HG02885 (cell line): ENCODE measurements around the gene PCDHA12.
"Not testable (repeated sequence)": the region's sequence is repeated elsewhere in the genome, so short reads cannot be mapped to it uniquely, and the experiment has no call there.

Experiments used
- ATAC-seq: cut with Tn5 transposase; IDR thresholded peaks from one replicate; pipeline ENCODE4 v1.9.1; 2021; ENCODE audit warnings: mild to moderate bottlenecking; ENCODE audit not compliant: unreplicated experiment, poor library complexity

PCDHA12 gene

GRCh38 chr5:140855772-140856674, 19.1 kb upstream of the PCDHA12 start, which contains the start of gene PCDHA10:
Gene PCDHA10 (plus strand): TSS chr5:140855897. CDS start chr5:140856049, 152 bp downstream.
- no peak for ATAC-seq

GRCh38 chr5:140857177-140857986, 17.7 kb upstream of the PCDHA12 start:
- no peak for ATAC-seq

GRCh38 chr5:140857987-140858240, 17.2 kb upstream of the PCDHA12 start:
- ATAC-seq = no peak

GRCh38 chr5:140862441-140863295, 12.4 kb upstream of the PCDHA12 start:
- ATAC-seq = no peak

GRCh38 chr5:140868721-140869554, 6.2 kb upstream of the PCDHA12 start, which contains the start of gene PCDHA11:
Gene PCDHA11 (plus strand): TSS chr5:140868957. CDS start chr5:140869104, 147 bp downstream.
- ATAC-seq = no peak

- no peak for ATAC-seq
These were observed 5.6 kb upstream of the PCDHA12 start for GRCh38 chr5:140869555-140869886.

GRCh38 chr5:140870221-140871201, 4.6 kb upstream of the PCDHA12 start:
- no peak for ATAC-seq

- ATAC-seq = not testable (repeated sequence)
These were observed 1.6 kb downstream of the PCDHA12 start for GRCh38 chr5:140876541-140877261.

- no peak for ATAC-seq
These were observed 2.1 kb downstream of the PCDHA12 start for GRCh38 chr5:140877262-140877581.

GRCh38 chr5:140881889-140882590, 6.9 kb downstream of the PCDHA12 start, which contains the start of gene PCDHA13:
Gene PCDHA13 (plus strand): TSS chr5:140882124. CDS start chr5:140882269, 145 bp downstream.
- ATAC-seq = no peak

- ATAC-seq = no peak
These were observed 7.4 kb downstream of the PCDHA12 start for GRCh38 chr5:140882591-140882899.

GRCh38 chr5:140883373-140883772, 8.3 kb downstream of the PCDHA12 start:
- no peak for ATAC-seq

- no peak for ATAC-seq
These were observed 9.0 kb downstream of the PCDHA12 start for GRCh38 chr5:140883927-140884697.

- ATAC-seq = no peak
These were observed 41.2 kb downstream of the PCDHA12 start for GRCh38 chr5:140916325-140916724.

- ATAC-seq = no peak
These were observed 48.5 kb downstream of the PCDHA12 start for GRCh38 chr5:140923601-140924000.

GRCh38 chr5:140925806-140926442, 50.8 kb downstream of the PCDHA12 start, which contains the start of gene PCDHAC1:
Gene PCDHAC1 (plus strand): TSS chr5:140926299. CDS start chr5:140926893, 594 bp downstream.
- no peak for ATAC-seq
